NT2/D1 (cell line): ENCODE measurements around the gene GTF2F2.
"Not testable (repeated sequence)": the region's sequence is repeated elsewhere in the genome, so short reads cannot be mapped to it uniquely, and the experiment has no call there.

Source experiments
- DNase-seq: peaks from one replicate; pipeline ENCODE4 v3.0.0-alpha.2; 2011; ENCODE audit warnings: low read depth, low spot score
- H3K27me3 ChIP-seq: 2 replicates; pipeline ENCODE4 v1.6.0; 2011; ENCODE audit warnings: mild to moderate bottlenecking; ENCODE audit not compliant: insufficient read length, insufficient read depth
- H3K36me3 ChIP-seq: 2 replicates; pipeline ENCODE4 v1.6.1; 2011; ENCODE audit warnings: mild to moderate bottlenecking, low read length, mixed read lengths; ENCODE audit not compliant: insufficient read depth, insufficient read length
- H3K4me1 ChIP-seq: 2 replicates; pipeline ENCODE4 v1.5.1; 2011; ENCODE audit not compliant: insufficient read depth, insufficient read length
- H3K4me3 ChIP-seq: 2 replicates; pipeline ENCODE4 v1.5.1; 2011; ENCODE audit warnings: low read depth; ENCODE audit not compliant: insufficient read length
- H3K9ac ChIP-seq: 2 replicates; pipeline ENCODE4 v1.6.0; 2011; ENCODE audit warnings: low read depth; ENCODE audit not compliant: insufficient read length
- H3K9me3 ChIP-seq: 2 replicates; pipeline ENCODE4 v1.5.1; 2011; ENCODE audit warnings: mild to moderate bottlenecking, low read length; ENCODE audit not compliant: insufficient read depth
- SUZ12 ChIP-seq: IDR thresholded peaks from 2 replicates; pipeline ENCODE4 v1.6.1; 2011; ENCODE audit not compliant: insufficient read length, insufficient read depth; ENCODE audit errors: extremely low read depth
- YY1 ChIP-seq: IDR thresholded peaks from 2 replicates; pipeline ENCODE4 v1.6.1; 2011; ENCODE audit not compliant: insufficient read length, insufficient read depth
- ZNF274 ChIP-seq: IDR thresholded peaks from 2 replicates; pipeline ENCODE4 v1.6.1; 2011; ENCODE audit warnings: mild to moderate bottlenecking, low read depth, low read length

Gene GTF2F2

GRCh38 chr13:45240143-45240542 is 119.8 kb downstream of the GTF2F2 start:
- H3K9me3 ChIP-seq: no peaks in the 10 kb centered on the region
- no peaks in the 10 kb centered on the region for H3K36me3 ChIP-seq
- H3K4me3 ChIP-seq: no peak overlapping the region
- H3K4me1 ChIP-seq: no peaks in the 10 kb centered on the region
- no peak overlapping the region for H3K9ac ChIP-seq
- no peak for TF ChIP-seq YY1
- TF ChIP-seq SUZ12: no peak
- H3K27me3 ChIP-seq: no peaks in the 10 kb centered on the region
- no peak for DNase-seq

- TF ChIP-seq SUZ12: no peak
- TF ChIP-seq YY1: no peak
- TF ChIP-seq ZNF274: no peak
- Histone ChIP-seq H3K36me3 (no peaks in the 10 kb centered on the region), H3K9me3 (no peaks in the 10 kb centered on the region), H3K27me3 (no peaks in the 10 kb centered on the region), H3K4me1 (no peaks in the 10 kb centered on the region), H3K4me3 (no peak overlapping the region), H3K9ac (no peak overlapping the region)
- no peak for DNase-seq
Observed at GRCh38 chr13:45242070-45242469, 121.8 kb downstream of the GTF2F2 start.

GRCh38 chr13:45242524-45242923 is 122.2 kb downstream of the GTF2F2 start:
- H3K27me3 ChIP-seq: no peaks in the 10 kb centered on the region
- no peaks in the 10 kb centered on the region for H3K36me3 ChIP-seq
- TF ChIP-seq SUZ12 (no peak), YY1 (no peak), ZNF274 (no peak)
- no peak for DNase-seq
- H3K4me1 ChIP-seq: no peaks in the 10 kb centered on the region
- H3K4me3 ChIP-seq: no peak overlapping the region
- H3K9me3 ChIP-seq: no peaks in the 10 kb centered on the region
- no peak overlapping the region for H3K9ac ChIP-seq

- TF ChIP-seq YY1: no peak
- TF ChIP-seq ZNF274: no peak
- no peak for TF ChIP-seq SUZ12
- Histone ChIP-seq H3K9me3 (no peaks in the 10 kb centered on the region), H3K4me1 (no peaks in the 10 kb centered on the region), H3K36me3 (no peaks in the 10 kb centered on the region), H3K4me3 (no peak overlapping the region), H3K9ac (no peak overlapping the region), H3K27me3 (no peaks in the 10 kb centered on the region)
- DNase-seq: no peak
Observed at GRCh38 chr13:45243077-45243476, 122.8 kb downstream of the GTF2F2 start.

GRCh38 chr13:45244736-45245135 is 124.4 kb downstream of the GTF2F2 start:
- not testable (repeated sequence) for H3K27me3 ChIP-seq, H3K36me3 ChIP-seq, DNase-seq, H3K4me3 ChIP-seq, H3K4me1 ChIP-seq, H3K9ac ChIP-seq, H3K9me3 ChIP-seq

- Histone ChIP-seq H3K4me3 (no peak overlapping the region), H3K27me3 (no peaks in the 10 kb centered on the region), H3K4me1 (no peaks in the 10 kb centered on the region), H3K9ac (no peak overlapping the region), H3K36me3 (peaks cover 16% of the 10 kb centered on the region), H3K9me3 (no peaks in the 10 kb centered on the region)
- DNase-seq: no peak
- TF ChIP-seq ZNF274 (no peak), YY1 (no peak), SUZ12 (no peak)
Observed at GRCh38 chr13:45249662-45250061, 129.4 kb downstream of the GTF2F2 start.

- Histone ChIP-seq H3K9ac (no peak overlapping the region), H3K4me1 (no peaks in the 10 kb centered on the region), H3K36me3 (peaks cover 16% of the 10 kb centered on the region), H3K4me3 (no peak overlapping the region), H3K27me3 (no peaks in the 10 kb centered on the region), H3K9me3 (no peaks in the 10 kb centered on the region)
- no peak for TF ChIP-seq ZNF274
- TF ChIP-seq SUZ12: no peak
- no peak for TF ChIP-seq YY1
- DNase-seq: no peak
Observed at GRCh38 chr13:45254396-45254795, 134.1 kb downstream of the GTF2F2 start.
